Measurements from ENCODE around the gene NRG3. TPM values are rescaled to one million over a fixed set of nuclear protein-coding genes. Genes with fewer than 3 reads are reported as not detected.

The NRG3 gene
- total and polyA plus RNA-seq, 2 of the 8 experiments (the other 6 are each of a cell fraction or from before 2014, with no cell fraction given), result 4.2 to 5.0 TPM

DNA sequence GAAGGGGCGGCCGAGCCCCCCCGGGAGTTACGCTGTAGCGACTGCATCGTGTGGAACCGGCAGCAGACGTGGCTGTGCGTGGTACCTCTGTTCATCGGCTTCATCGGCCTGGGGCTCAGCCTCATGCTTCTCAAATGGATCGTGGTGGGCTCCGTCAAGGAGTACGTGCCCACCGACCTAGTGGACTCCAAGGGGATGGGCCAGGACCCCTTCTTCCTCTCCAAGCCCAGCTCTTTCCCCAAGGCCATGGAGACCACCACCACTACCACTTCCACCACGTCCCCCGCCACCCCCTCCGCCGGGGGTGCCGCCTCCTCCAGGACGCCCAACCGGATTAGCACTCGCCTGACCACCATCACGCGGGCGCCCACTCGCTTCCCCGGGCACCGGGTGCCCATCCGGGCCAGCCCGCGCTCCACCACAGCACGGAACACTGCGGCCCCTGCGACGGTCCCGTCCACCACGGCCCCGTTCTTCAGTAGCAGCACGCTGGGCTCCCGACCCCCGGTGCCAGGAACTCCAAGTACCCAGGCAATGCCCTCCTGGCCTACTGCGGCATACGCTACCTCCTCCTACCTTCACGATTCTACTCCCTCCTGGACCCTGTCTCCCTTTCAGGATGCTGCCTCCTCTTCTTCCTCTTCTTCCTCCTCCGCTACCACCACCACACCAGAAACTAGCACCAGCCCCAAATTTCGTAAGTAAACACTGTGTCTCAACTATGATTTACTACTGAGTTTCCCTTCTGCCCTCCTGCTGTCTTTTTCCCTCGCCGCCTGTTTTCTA, 666 bp downstream of the NRG3 start (continued):
- peak; percentile 59 for TF ChIP-seq RNF2 (IDR thresholded peaks at IDR 0.05; ENCODE audit: borderline replicate concordance, low read depth, low read length, missing control alignments, poor library complexity, severe bottlenecking)
- peak; percentile 42; the same call in 1 of the 2 replicates for TF ChIP-seq SUZ12 (IDR thresholded peaks at IDR 0.05; ENCODE audit: low read length)
- peak; percentile 7; the same call in 1 of the 2 replicates for TF ChIP-seq KDM1A (IDR thresholded peaks at IDR 0.05; ENCODE audit: borderline replicate concordance, low read length)
- TF ChIP-seq SIX5 (IDR thresholded peaks at IDR 0.05; ENCODE audit: low read depth, low read length), result no peak
- no peak for TF ChIP-seq FOSL1 (IDR thresholded peaks at IDR 0.05; ENCODE audit: insufficient read depth, low read depth, low read length)
- peak; percentile 23; the same call in 1 of the 2 replicates for TF ChIP-seq BACH1 (IDR thresholded peaks at IDR 0.05; ENCODE audit: low read length)
- TF ChIP-seq RBBP5 (IDR thresholded peaks at IDR 0.05; ENCODE audit: borderline replicate concordance, low read depth, low read length), result peak; percentile 95
- no peak for TF ChIP-seq EGR1 (IDR thresholded peaks at IDR 0.05; ENCODE audit: borderline replicate concordance, low read depth, low read length)
- 0 out of 2 replicates have a peak, but pooled peaks have one; percentile 4 for TF ChIP-seq POLR2AphosphoS5 (IDR thresholded peaks at IDR 0.05; ENCODE audit: low read depth, low read length)
- TF ChIP-seq, protein P1, sequence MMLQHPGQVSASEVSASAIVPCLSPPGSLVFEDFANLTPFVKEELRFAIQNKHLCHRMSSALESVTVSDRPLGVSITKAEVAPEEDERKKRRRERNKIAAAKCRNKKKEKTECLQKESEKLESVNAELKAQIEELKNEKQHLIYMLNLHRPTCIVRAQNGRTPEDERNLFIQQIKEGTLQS (IDR thresholded peaks at IDR 0.05; ENCODE audit: insufficient read depth, low read depth, low read length), result no peak
- TF ChIP-seq JUND (IDR thresholded peaks at IDR 0.05; ENCODE audit: low read length), result no peak
